PC-3 (cell line): ENCODE results near the gene KLHL8. TPM values are rescaled to one million over a fixed set of nuclear protein-coding genes. Genes with fewer than 3 reads are reported as not detected.

Experiments used
- ATAC-seq: fragments of 200-7000 bp; cut with Tn5 transposase; 2 replicates; pipeline ENCODE4 v1.9.1; 2020; ENCODE audit warnings: mild to moderate bottlenecking, moderate library complexity
- BruUV-seq: library from RNA; stranded (reverse); fragments of 400-500 nt; replicated peaks from 2 replicates; lab custom pipeline; 2021; lab: Mats Ljungman, UMichigan
- CTCF ChIA-PET: fragments of 300-600 bp; sonication (Branson Sonifier 250); formaldehyde crosslinking; loops from one replicate; lab custom pipeline; 2022; ENCODE audit warnings: antibody characterized with exemption; lab: Charles Lee
- POLR2A ChIA-PET: fragments of 300-600 bp; sonication (Branson Sonifier 250); formaldehyde crosslinking; loops from one replicate; lab custom pipeline; 2022; ENCODE audit warnings: antibody characterized with exemption; ENCODE audit not compliant: unreplicated experiment; lab: Charles Lee
- DNase-seq: peaks from one replicate; pipeline ENCODE4 v3.0.0-alpha.2; 2015
- H2AFZ ChIP-seq: fragments of 300-600 bp; sonication (generic); 2 replicates; pipeline ENCODE4 v1.6.0; 2016; ENCODE audit warnings: antibody characterized with exemption, low read length
- H3F3A ChIP-seq: fragments of 300-600 bp; sonication (generic); one replicate; pipeline ENCODE4 v1.6.0; 2017; ENCODE audit warnings: antibody characterized with exemption, low read length, control low read depth, mild to moderate bottlenecking; ENCODE audit not compliant: unreplicated experiment
- H3K27ac ChIP-seq: fragments of 300-600 bp; sonication (generic); 2 replicates; pipeline ENCODE4 v1.5.1; 2016; ENCODE audit warnings: mild to moderate bottlenecking, low read length
- H3K27me3 ChIP-seq: fragments of 300-600 bp; sonication (generic); 2 replicates; pipeline ENCODE4 v1.6.1; 2016; ENCODE audit warnings: low read length, mixed read lengths
- H3K36me3 ChIP-seq: fragments of 300-600 bp; sonication (generic); 2 replicates; pipeline ENCODE4 v1.6.1; 2016; ENCODE audit warnings: low read depth, mixed run types, low read length, mixed read lengths
- H3K4me1 ChIP-seq: fragments of 300-600 bp; sonication (generic); 2 replicates; pipeline ENCODE4 v1.5.1; 2016; ENCODE audit warnings: low read length; ENCODE audit not compliant: insufficient read depth
- H3K4me2 ChIP-seq: fragments of 300-600 bp; sonication (generic); 2 replicates; pipeline ENCODE4 v1.6.0; 2016; ENCODE audit warnings: low read length
- H3K4me3 ChIP-seq: fragments of 300-600 bp; sonication (generic); 2 replicates; pipeline ENCODE4 v1.5.1; 2016; ENCODE audit warnings: mild to moderate bottlenecking, low read length, mixed read lengths
- H3K79me2 ChIP-seq: fragments of 300-600 bp; sonication (generic); 2 replicates; pipeline ENCODE4 v1.6.1; 2017; ENCODE audit warnings: low read length, mixed read lengths
- H3K9ac ChIP-seq: fragments of 300-600 bp; sonication (generic); 2 replicates; pipeline ENCODE4 v1.6.0; 2016; ENCODE audit warnings: mild to moderate bottlenecking, low read length
- H3K9me2 ChIP-seq: fragments of 300-600 bp; sonication (generic); replicated peaks from 2 replicates; pipeline ENCODE4 v1.6.1; 2016; ENCODE audit warnings: mixed run types, low read length, mixed read lengths
- H3K9me3 ChIP-seq: fragments of 300-600 bp; sonication (generic); 2 replicates; pipeline ENCODE4 v1.6.1; 2016; ENCODE audit warnings: low read length, mixed read lengths
- H4K20me1 ChIP-seq: fragments of 300-600 bp; sonication (generic); 2 replicates; pipeline ENCODE4 v1.6.1; 2016; ENCODE audit warnings: low read length, mixed read lengths
- CTCF ChIP-seq: fragments of 300-600 bp; sonication (generic); conservative IDR thresholded peaks from 2 replicates; pipeline ENCODE4 v1.5.1; 2017; ENCODE audit warnings: antibody characterized with exemption, low read depth, mild to moderate bottlenecking, low read length
- EZH2 ChIP-seq: fragments of 300-600 bp; sonication (generic); IDR thresholded peaks from one replicate; pipeline ENCODE4 v1.6.1; 2017; ENCODE audit warnings: antibody characterized with exemption, mild to moderate bottlenecking, low read length; ENCODE audit not compliant: unreplicated experiment
- EZH2phosphoT487 ChIP-seq: fragments of 300-600 bp; sonication (generic); IDR thresholded peaks from 2 replicates; pipeline ENCODE4 v1.6.1; 2018; ENCODE audit warnings: mild to moderate bottlenecking, antibody characterized with exemption, low read length, borderline replicate concordance
- intact Hi-C: fragments of 100-400 bp; cut with micrococcal nuclease; formaldehyde crosslinking; loops from 2 replicates; pipeline ENCODE4 v1.9.0; 2023
- total RNA-seq: library from RNA; depleted of rRNA; stranded (reverse); fragments of >200 nt; gene quantifications from 2 replicates; pipeline ENCODE4 v1.2.3, GENCODE V29; 2014

Gene KLHL8
- total RNA-seq, 1 experiment from 2014 or later, result 5.6 TPM

GRCh38 chr4:87171944-87172343 lies 48.5 kb downstream of the KLHL8 start:
- H3K9ac ChIP-seq, result no peak overlapping the region
- H2AFZ ChIP-seq, result no peak overlapping the region
- BruUV-seq, result no TSS peak
- no peaks in the 10 kb centered on the region for H3K9me2 ChIP-seq
- no peak for ATAC-seq
- intact Hi-C loops, result no loop called here
- ChIA-PET CTCF (no interaction called here), POLR2A (no interaction called here)
- no peaks in the 10 kb centered on the region for H3K9me3 ChIP-seq
- no peaks in the 10 kb centered on the region for H3K27me3 ChIP-seq
- H4K20me1 ChIP-seq, result no peaks in the 10 kb centered on the region
- no peak overlapping the region for H3K4me3 ChIP-seq
- no peak overlapping the region for H3K27ac ChIP-seq
- no peaks in the 10 kb centered on the region for H3K79me2 ChIP-seq
- no peaks in the 10 kb centered on the region for H3K36me3 ChIP-seq
- TF ChIP-seq EZH2phosphoT487 (no peak), EZH2 (no peak), CTCF (no peak)
- no peak overlapping the region for H3K4me2 ChIP-seq
- no peak for DNase-seq
- H3F3A ChIP-seq, result no peaks in the 10 kb centered on the region
- peaks cover 9% of the 10 kb centered on the region; the same call in 1 of the 2 replicates for H3K4me1 ChIP-seq

GRCh38 chr4:87166296-87166854 lies 54.0 kb downstream of the KLHL8 start:
- no peak overlapping the region for H3K4me2 ChIP-seq
- DNase-seq, result no peak
- H4K20me1 ChIP-seq, result no peaks in the 10 kb centered on the region
- H3K9me2 ChIP-seq, result no peaks in the 10 kb centered on the region
- intact Hi-C loops, result no loop called here
- CTCF ChIA-PET, result no interaction called here
- no peaks in the 10 kb centered on the region for H3K27me3 ChIP-seq
- no peaks in the 10 kb centered on the region for H3K9me3 ChIP-seq
- no peak overlapping the region for H3K9ac ChIP-seq
- H3K4me3 ChIP-seq, result no peak overlapping the region
- POLR2A ChIA-PET, result no interaction called here
- H3F3A ChIP-seq, result no peaks in the 10 kb centered on the region
- no peak for ATAC-seq
- H3K36me3 ChIP-seq, result no peaks in the 10 kb centered on the region
- H3K79me2 ChIP-seq, result no peaks in the 10 kb centered on the region
- H3K27ac ChIP-seq, result no peak overlapping the region
- TF ChIP-seq CTCF (no peak), EZH2phosphoT487 (no peak), EZH2 (no peak)
- no peak overlapping the region for H2AFZ ChIP-seq
- H3K4me1 ChIP-seq, result no peaks in the 10 kb centered on the region
- no TSS peak for BruUV-seq

GRCh38 chr4:87165892-87166291 lies 54.5 kb downstream of the KLHL8 start:
- Histone ChIP-seq H3K79me2 (no peaks in the 10 kb centered on the region), H3K27ac (no peak overlapping the region), H3K36me3 (no peaks in the 10 kb centered on the region), H3K4me2 (no peak overlapping the region), H3K9me2 (no peaks in the 10 kb centered on the region), H3K9me3 (no peaks in the 10 kb centered on the region), H3K27me3 (no peaks in the 10 kb centered on the region), H3F3A (no peaks in the 10 kb centered on the region), H3K4me3 (no peak overlapping the region), H3K4me1 (no peaks in the 10 kb centered on the region), H2AFZ (no peak overlapping the region), H4K20me1 (no peaks in the 10 kb centered on the region), H3K9ac (no peak overlapping the region)
- no peak for TF ChIP-seq EZH2phosphoT487
- TF ChIP-seq CTCF, result no peak
- TF ChIP-seq EZH2, result no peak
- CTCF ChIA-PET, result no interaction called here
- no TSS peak for BruUV-seq
- ATAC-seq (no peak), DNase-seq (no peak)
- intact Hi-C loops, result no loop called here
- POLR2A ChIA-PET, result no interaction called here
